GM10266 (cell line): Measurements from ENCODE around the gene KBTBD4.
"Not testable (repeated sequence)": the region's sequence is repeated elsewhere in the genome, so short reads cannot be mapped to it uniquely, and the experiment has no call there.

Experiments
- DNase-seq: peaks from one replicate; pipeline ENCODE4 v3.0.0; 2012; ENCODE audit errors: extremely low spot score
- TF ChIP-seq, protein P1 (sequence below): IDR thresholded peaks from 2 replicates; pipeline ENCODE4 v1.5.1; 2012; ENCODE audit warnings: mild to moderate bottlenecking, low read depth; ENCODE audit not compliant: control insufficient read depth, insufficient read depth; ENCODE audit errors: missing control alignments

KBTBD4 gene

GRCh38 chr11:47570651-47571356 is 8.0 kb downstream of the KBTBD4 start:
- peak; percentile 2 for DNase-seq
- TF ChIP-seq, protein P1, sequence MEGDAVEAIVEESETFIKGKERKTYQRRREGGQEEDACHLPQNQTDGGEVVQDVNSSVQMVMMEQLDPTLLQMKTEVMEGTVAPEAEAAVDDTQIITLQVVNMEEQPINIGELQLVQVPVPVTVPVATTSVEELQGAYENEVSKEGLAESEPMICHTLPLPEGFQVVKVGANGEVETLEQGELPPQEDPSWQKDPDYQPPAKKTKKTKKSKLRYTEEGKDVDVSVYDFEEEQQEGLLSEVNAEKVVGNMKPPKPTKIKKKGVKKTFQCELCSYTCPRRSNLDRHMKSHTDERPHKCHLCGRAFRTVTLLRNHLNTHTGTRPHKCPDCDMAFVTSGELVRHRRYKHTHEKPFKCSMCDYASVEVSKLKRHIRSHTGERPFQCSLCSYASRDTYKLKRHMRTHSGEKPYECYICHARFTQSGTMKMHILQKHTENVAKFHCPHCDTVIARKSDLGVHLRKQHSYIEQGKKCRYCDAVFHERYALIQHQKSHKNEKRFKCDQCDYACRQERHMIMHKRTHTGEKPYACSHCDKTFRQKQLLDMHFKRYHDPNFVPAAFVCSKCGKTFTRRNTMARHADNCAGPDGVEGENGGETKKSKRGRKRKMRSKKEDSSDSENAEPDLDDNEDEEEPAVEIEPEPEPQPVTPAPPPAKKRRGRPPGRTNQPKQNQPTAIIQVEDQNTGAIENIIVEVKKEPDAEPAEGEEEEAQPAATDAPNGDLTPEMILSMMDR, result no peak

DNA sequence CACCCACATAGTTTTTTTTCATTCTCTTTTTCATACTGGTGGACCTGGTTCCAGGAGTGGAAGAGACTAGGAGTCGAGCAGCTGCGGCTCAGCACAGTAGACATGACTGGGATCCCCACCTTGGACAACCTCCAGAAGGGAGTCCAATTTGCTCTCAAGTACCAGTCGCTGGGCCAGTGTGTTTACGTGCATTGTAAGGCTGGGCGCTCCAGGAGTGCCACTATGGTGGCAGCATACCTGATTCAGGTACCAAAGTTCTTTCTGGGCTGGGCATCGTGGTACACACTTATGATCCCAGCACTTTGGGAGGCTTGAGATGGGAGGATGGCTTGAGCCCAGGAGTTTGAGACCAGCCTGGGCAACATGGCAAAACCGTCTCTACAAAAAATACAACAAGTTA is 9.1 kb downstream of the KBTBD4 start:
- DNase-seq, result no peak
- TF ChIP-seq, protein P1, result no peak

GRCh38 chr11:47566149-47566698 is 12.5 kb downstream of the KBTBD4 start:
- TF ChIP-seq, protein P1, result no peak
- DNase-seq, result no peak

- peak; percentile 90 for DNase-seq
- TF ChIP-seq, protein P1, result no peak
Observed at GRCh38 chr11:47565340-47566148, 13.2 kb downstream of the KBTBD4 start, which contains the start of gene PTPMT1. Gene PTPMT1 (plus strand): TSS chr11:47565599. CDS start chr11:47565623, 24 bp downstream.

GRCh38 chr11:47564933-47565339 is 13.8 kb downstream of the KBTBD4 start:
- TF ChIP-seq, protein P1, result no peak
- DNase-seq, result no peak

DNA sequence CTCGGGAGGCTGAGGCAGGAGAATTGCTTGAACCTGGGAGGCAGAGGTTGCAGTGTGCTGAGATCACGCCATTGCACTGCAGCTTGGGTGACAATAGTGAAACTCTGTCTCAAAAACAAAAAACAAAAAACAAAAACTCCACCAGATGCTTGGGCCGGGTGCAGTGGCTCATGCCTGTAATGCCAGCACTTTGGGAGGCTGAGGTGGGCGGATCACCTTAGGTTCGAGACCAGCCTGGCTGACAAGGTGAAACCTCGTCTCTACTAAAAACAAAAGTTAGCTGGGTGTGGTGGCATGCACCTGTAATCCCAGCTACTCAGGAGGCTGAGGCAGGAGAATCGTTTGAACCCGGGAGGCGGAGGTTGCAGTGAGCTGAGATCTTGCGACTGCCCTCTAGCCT is 14.4 kb downstream of the KBTBD4 start:
- DNase-seq, result not testable (repeated sequence)

DNA sequence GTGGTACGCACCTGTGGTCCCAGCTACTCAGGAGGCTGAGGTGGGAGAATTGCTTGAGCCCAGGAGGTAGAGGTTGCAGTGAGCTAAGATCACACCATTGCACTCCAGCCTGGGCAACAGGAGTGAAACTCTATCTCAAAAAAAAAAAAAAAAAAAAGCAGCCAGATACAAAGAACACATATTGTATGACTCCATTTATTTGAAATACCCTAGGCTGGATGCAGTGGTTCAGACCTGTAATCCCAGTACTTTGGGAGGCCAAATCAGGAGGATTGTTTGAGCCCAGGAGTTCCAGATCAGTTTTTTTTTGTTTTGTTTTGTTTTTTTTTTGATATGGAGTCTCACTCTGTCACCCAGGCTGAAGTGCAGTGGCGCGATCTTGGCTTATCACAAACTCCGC is 16.4 kb downstream of the KBTBD4 start:
- DNase-seq, result not testable (repeated sequence)

GRCh38 chr11:47560426-47560825 is 18.3 kb downstream of the KBTBD4 start:
- TF ChIP-seq, protein P1, result no peak
- DNase-seq, result no peak
